ENCODE results near the gene ARSG. TPM values are rescaled to one million over a fixed set of nuclear protein-coding genes. Genes with fewer than 3 reads are reported as not detected.

The ARSG gene
- polyA plus RNA-seq, 1 of the 3 experiments (the other 2 are of a cell fraction) = 0.41 TPM

GRCh38 chr17:68456339-68457167 is 165.3 kb downstream of the ARSG start (continued):
- no peak for TF ChIP-seq PBX3 (IDR thresholded peaks at IDR 0.05)

GRCh38 chr17:68457168-68457538 is 165.9 kb downstream of the ARSG start, which contains the start of gene WIPI1:
TSS of gene WIPI1 (minus strand) at chr17:68457496. CDS start at chr17:68457421, 75 bp downstream.
- Histone ChIP-seq H3K9me3 (no peaks in the 10 kb centered on the region), H3F3A (replicated peaks; ENCODE audit: insufficient read depth) (peaks cover 18% of the 10 kb centered on the region), H3K9me2 (no peaks in the 10 kb centered on the region), H3K79me2 (ENCODE audit: insufficient read depth) (peaks cover 40% of the 10 kb centered on the region), H2AFZ (ENCODE audit: low read depth) (peak within 1 kb of the TSS; percentile 85), H4K20me1 (ENCODE audit: insufficient read depth) (peaks cover 8% of the 10 kb centered on the region; the same call in 1 of the 2 replicates), H3K4me1 (ENCODE audit: control insufficient read depth in 1 of 2, insufficient read depth in 2 of 2, low read depth in 1 of 2, low read length in 1 of 2) (peaks cover 8 to 17% of the 10 kb centered on the region in 2 experiments; a peak in 3 of 4 replicates), H3K4me3 (ENCODE audit: low read depth in 2 of 2, low read length in 1 of 2) (peak within 1 kb of the TSS; percentile 91 to 93), H3K27me3 (ENCODE audit: insufficient read depth) (no peaks in the 10 kb centered on the region), H3K9ac (peak within 1 kb of the TSS; percentile 73), H3K4me2 (peak within 1 kb of the TSS; percentile 90), H3K36me3 (replicated peaks in 1 of 2; ENCODE audit: control insufficient read depth in 1 of 2, insufficient read depth in 2 of 2, low read length in 1 of 2) (peaks cover 4 to 10% of the 10 kb centered on the region in 2 experiments), H3K27ac (ENCODE audit: low read depth in 2 of 2, low read length in 1 of 2) (peak within 1 kb of the TSS; percentile 72 to 81)
- ChIA-PET CTCF (interaction anchor here (0.7 to 6.0 kb wide), 9 partner anchors 9 to 232 kb away, joined by 3 to 63 read pairs (median 4); no protein-coding TSS in a partner anchor), POLR2A (interaction anchor here (1.4 to 1.8 kb wide), 2 partner anchors 209 to 251 kb away, joined by 3 to 9 read pairs; partner anchors contain the start of gene AMZ2)
- TF ChIP-seq USF2 (IDR thresholded peaks at IDR 0.05; ENCODE audit: borderline replicate concordance, low read depth, low read length) (no peak), RCOR1 (IDR thresholded peaks at IDR 0.05; ENCODE audit: low read length) (no peak), FOXJ3 (CRISPR knock-in tag; IDR thresholded peaks at IDR 0.05) (no peak), MEF2A (IDR thresholded peaks at IDR 0.05; ENCODE audit: borderline replicate concordance, low read depth) (no peak), CTCF (IDR thresholded peaks at IDR 0.05) (no peak), RXRA (IDR thresholded peaks at IDR 0.05; ENCODE audit: borderline replicate concordance, low read depth) (no peak), SMC3 (IDR thresholded peaks at IDR 0.05; ENCODE audit: low read depth, low read length) (no peak), PBX3 (IDR thresholded peaks at IDR 0.05) (no peak), TCF12 (IDR thresholded peaks at IDR 0.05) (no peak), JUND (IDR thresholded peaks at IDR 0.05) (no peak), RAD21 (IDR thresholded peaks at IDR 0.05; ENCODE audit: low read length) (no peak), MXI1 (IDR thresholded peaks at IDR 0.05; ENCODE audit: low read depth, low read length) (no peak), RFX5 (IDR thresholded peaks at IDR 0.05; ENCODE audit: low read length) (no peak)
- WGBS (ENCODE audit: low lambda C conversion rate) = under 1% methylated on average over 21 of the region's 39 CpGs
- no peak for DNase-seq

All from SK-N-SH (cell line).